Mesenchymal stem cell (in vitro differentiated cells and primary cell): ENCODE results near the gene SPATA20.

ENCODE experiments used
- DNase-seq: peaks from one replicate; pipeline ENCODE4 v3.0.0-alpha.2; 2013
- H2AFZ ChIP-seq: one replicate; pipeline ENCODE4 v1.6.1; 2013; ENCODE audit warnings: low read depth, mild to moderate bottlenecking, control low read depth, inconsistent platforms, low read length, moderate library complexity
- H2AK5ac ChIP-seq: 2 replicates; pipeline ENCODE4 v1.6.1; 2013; ENCODE audit warnings: low read length, moderate library complexity, mild to moderate bottlenecking, inconsistent platforms; ENCODE audit not compliant: severe bottlenecking
- H2BK120ac ChIP-seq: one replicate; pipeline ENCODE4 v1.6.1; 2013; ENCODE audit warnings: low read depth, mild to moderate bottlenecking, inconsistent platforms, low read length, moderate library complexity
- H2BK12ac ChIP-seq, 2 experiments: one replicate each; pipeline ENCODE4 v1.6.1; 2013; ENCODE audit warnings: inconsistent platforms in 2 of 2, low read length in 2 of 2, mild to moderate bottlenecking in 2 of 2, moderate library complexity in 2 of 2, control low read depth in 1 of 2
- H2BK15ac ChIP-seq: one replicate; pipeline ENCODE4 v1.6.1; 2013; ENCODE audit warnings: mild to moderate bottlenecking, low read depth, inconsistent platforms; ENCODE audit not compliant: poor library complexity, severe bottlenecking
- H2BK5ac ChIP-seq: 2 replicates; pipeline ENCODE4 v1.6.1; 2013; ENCODE audit warnings: low read depth, mild to moderate bottlenecking, low read length, control low read depth, inconsistent platforms; ENCODE audit not compliant: poor library complexity, severe bottlenecking
- H3K14ac ChIP-seq, 2 experiments: one replicate each; pipeline ENCODE4 v1.6.1; 2013; ENCODE audit warnings: inconsistent platforms in 2 of 2, low read length in 2 of 2, control low read depth in 1 of 2, mild to moderate bottlenecking in 1 of 2, moderate library complexity in 1 of 2
- H3K18ac ChIP-seq, 2 experiments: one replicate each; pipeline ENCODE4 v1.6.1; 2013; ENCODE audit warnings: inconsistent platforms in 2 of 2, low read length in 2 of 2, control low read depth in 1 of 2, low read depth in 1 of 2, mild to moderate bottlenecking in 1 of 2
- H3K23ac ChIP-seq, 2 experiments: one replicate each; pipeline ENCODE4 v1.6.1; 2013; ENCODE audit warnings: inconsistent platforms in 2 of 2, low read length in 2 of 2, mild to moderate bottlenecking in 2 of 2, moderate library complexity in 2 of 2, control low read depth in 1 of 2
- H3K27ac ChIP-seq: 2 replicates; pipeline ENCODE4 v1.5.1; 2013; ENCODE audit warnings: mild to moderate bottlenecking, moderate library complexity, low read length, control low read depth, inconsistent platforms; ENCODE audit not compliant: poor library complexity, severe bottlenecking
- H3K27me3 ChIP-seq, 2 experiments: 2 replicates each; pipeline versions ENCODE4 v1.6.1 to v1.7.0; 2013; ENCODE audit warnings: low read length in 2 of 2, mild to moderate bottlenecking in 2 of 2, moderate library complexity in 2 of 2, control low read depth in 1 of 2, inconsistent platforms in 1 of 2; ENCODE audit not compliant: control insufficient read depth in 1 of 2, insufficient read depth in 1 of 2
- H3K36me3 ChIP-seq, 2 experiments: 2 replicates each; pipeline versions ENCODE4 v1.6.1 to v1.7.0; 2013; ENCODE audit warnings: low read length in 2 of 2, control low read depth in 1 of 2, inconsistent platforms in 1 of 2, low read depth in 1 of 2, mild to moderate bottlenecking in 1 of 2; ENCODE audit not compliant: insufficient read depth in 2 of 2, control insufficient read depth in 1 of 2
- H3K4ac ChIP-seq, 2 experiments: one replicate each; pipeline ENCODE4 v1.6.1; 2013; ENCODE audit warnings: inconsistent platforms in 2 of 2, low read length in 2 of 2, mild to moderate bottlenecking in 2 of 2, moderate library complexity in 2 of 2, control low read depth in 1 of 2, low read depth in 1 of 2
- H3K4me1 ChIP-seq: 2 replicates; pipeline ENCODE4 v1.6.1; 2013; ENCODE audit warnings: low read depth, low read length, control low read depth; ENCODE audit not compliant: control insufficient read depth, insufficient read depth
- H3K4me2 ChIP-seq: 2 replicates; pipeline ENCODE4 v1.6.1; 2013; ENCODE audit warnings: low read length, mild to moderate bottlenecking, inconsistent platforms; ENCODE audit not compliant: poor library complexity, severe bottlenecking
- H3K4me3 ChIP-seq, 2 experiments: 2 replicates each; pipeline versions ENCODE4 v1.5.1 to v1.7.0; 2013; ENCODE audit warnings: low read length in 2 of 2, mild to moderate bottlenecking in 2 of 2, control low read depth in 1 of 2, low read depth in 1 of 2; ENCODE audit not compliant: insufficient read depth in 1 of 2
- H3K79me1 ChIP-seq: replicated peaks from 2 replicates; pipeline ENCODE4 v1.6.1; 2013; ENCODE audit warnings: mild to moderate bottlenecking, control low read depth, low read length, inconsistent platforms; ENCODE audit not compliant: poor library complexity, severe bottlenecking
- H3K9ac ChIP-seq: 2 replicates; pipeline ENCODE4 v1.7.0; 2013; ENCODE audit warnings: mild to moderate bottlenecking, low read length, moderate library complexity
- H3K9me3 ChIP-seq: 2 replicates; pipeline ENCODE4 v1.7.0; 2013; ENCODE audit warnings: mild to moderate bottlenecking, low read length; ENCODE audit not compliant: control insufficient read depth
- H4K8ac ChIP-seq: one replicate; pipeline ENCODE4 v1.6.1; 2013; ENCODE audit warnings: inconsistent platforms, mild to moderate bottlenecking, low read length, moderate library complexity
- H4K91ac ChIP-seq: one replicate; pipeline ENCODE4 v1.6.1; 2013; ENCODE audit warnings: mild to moderate bottlenecking, low read length, inconsistent platforms
- WGBS: methylation state at CpG from one replicate; pipeline ENCODE4 v1.1.7; 2013; ENCODE audit warnings: mixed read lengths; 5-methylcytosine and 5-hydroxymethylcytosine counted together

Gene SPATA20

GRCh38 chr17:50594892-50595291, 47.9 kb downstream of the SPATA20 start:
- Histone ChIP-seq H2BK12ac (no peak overlapping the region), H3K27ac (no peak overlapping the region), H3K4me1 (peaks cover 3% of the 10 kb centered on the region), H4K8ac (no peak overlapping the region), H3K27me3 (peaks cover 0 to 20% of the 10 kb centered on the region in 2 experiments), H3K9me3 (no peaks in the 10 kb centered on the region), H2BK120ac (no peak overlapping the region), H3K79me1 (no peaks in the 10 kb centered on the region), H2BK5ac (no peak overlapping the region), H3K18ac (no peak overlapping the region), H2AK5ac (no peak overlapping the region), H3K36me3 (no peaks in the 10 kb centered on the region), H3K4me2 (no peak overlapping the region), H3K9ac (no peak overlapping the region), H2BK15ac (no peak overlapping the region), H3K14ac (no peak overlapping the region), H3K4me3 (no peak overlapping the region), H3K23ac (no peak overlapping the region), H2AFZ (no peak overlapping the region), H3K4ac (no peak overlapping the region), H4K91ac (no peak overlapping the region)
- DNase-seq: no peak
- 93% methylated on average over 21 of the region's 21 CpGs for WGBS

GRCh38 chr17:50596191-50597037, 49.4 kb downstream of the SPATA20 start:
- no peak overlapping the region for H3K14ac ChIP-seq
- H3K4me1 ChIP-seq: peaks cover 3% of the 10 kb centered on the region
- H3K4me3 ChIP-seq: no peak overlapping the region
- no peak overlapping the region for H2BK12ac ChIP-seq
- no peak overlapping the region for H3K4ac ChIP-seq
- no peak overlapping the region for H3K9ac ChIP-seq
- H4K91ac ChIP-seq: peak overlapping the region; percentile 37
- peak; percentile 39 for DNase-seq
- H3K9me3 ChIP-seq: no peaks in the 10 kb centered on the region
- H3K4me2 ChIP-seq: no peak overlapping the region
- H3K27ac ChIP-seq: no peak overlapping the region
- H3K79me1 ChIP-seq: no peaks in the 10 kb centered on the region
- no peak overlapping the region for H2AK5ac ChIP-seq
- no peaks in the 10 kb centered on the region for H3K36me3 ChIP-seq
- 57% methylated on average over 34 of the region's 34 CpGs for WGBS
- H3K23ac ChIP-seq: no peak overlapping the region
- H2BK120ac ChIP-seq: no peak overlapping the region
- no peak overlapping the region for H2BK5ac ChIP-seq
- no peak overlapping the region for H2AFZ ChIP-seq
- H3K27me3 ChIP-seq: peaks cover 0 to 28% of the 10 kb centered on the region in 2 experiments
- no peak overlapping the region for H3K18ac ChIP-seq
- H2BK15ac ChIP-seq: no peak overlapping the region
- peak overlapping the region; percentile 62 for H4K8ac ChIP-seq

- Histone ChIP-seq H4K91ac (no peak overlapping the region), H3K27ac (no peak overlapping the region)
- 84% methylated on average over 4 of the region's 5 CpGs for WGBS
Observed at GRCh38 chr17:50598487-50598886, 51.5 kb downstream of the SPATA20 start.

GRCh38 chr17:50599606-50600005, 52.6 kb downstream of the SPATA20 start:
- no peak overlapping the region for H3K23ac ChIP-seq
- no peak overlapping the region for H4K8ac ChIP-seq
- H3K4me1 ChIP-seq: peaks cover 3% of the 10 kb centered on the region
- WGBS: 86% methylated on average over 15 of the region's 15 CpGs
- H3K18ac ChIP-seq: no peak overlapping the region
- H3K9ac ChIP-seq: no peak overlapping the region
- H2BK12ac ChIP-seq: no peak overlapping the region
- no peaks in the 10 kb centered on the region for H3K79me1 ChIP-seq
- no peak overlapping the region for H2AK5ac ChIP-seq
- no peak overlapping the region for H4K91ac ChIP-seq
- no peak overlapping the region for H3K27ac ChIP-seq
- no peak overlapping the region for H3K4ac ChIP-seq
- no peaks in the 10 kb centered on the region for H3K9me3 ChIP-seq
- H2BK120ac ChIP-seq: no peak overlapping the region
- no peak overlapping the region for H2AFZ ChIP-seq
- no peak overlapping the region for H3K4me3 ChIP-seq
- DNase-seq: no peak
- H2BK5ac ChIP-seq: no peak overlapping the region
- H3K14ac ChIP-seq: no peak overlapping the region
- no peak overlapping the region for H3K4me2 ChIP-seq
- H3K27me3 ChIP-seq: peaks cover 17 to 22% of the 10 kb centered on the region in 2 experiments
- no peak overlapping the region for H2BK15ac ChIP-seq
- H3K36me3 ChIP-seq: no peaks in the 10 kb centered on the region

More at GRCh38 chr17:50598487-50598886, 51.5 kb downstream of the SPATA20 start:
- no peak overlapping the region for H2AFZ ChIP-seq
- no peak overlapping the region for H2BK5ac ChIP-seq
- no peak for DNase-seq
- H4K8ac ChIP-seq: no peak overlapping the region
- H3K9ac ChIP-seq: no peak overlapping the region
- H3K23ac ChIP-seq: no peak overlapping the region
- no peak overlapping the region for H3K4me2 ChIP-seq
- H2AK5ac ChIP-seq: no peak overlapping the region
- no peaks in the 10 kb centered on the region for H3K9me3 ChIP-seq
- H3K36me3 ChIP-seq: no peaks in the 10 kb centered on the region
- no peak overlapping the region for H2BK120ac ChIP-seq
- no peak overlapping the region for H2BK15ac ChIP-seq
- peaks cover 1% of the 10 kb centered on the region for H3K4me1 ChIP-seq
- H3K4me3 ChIP-seq: no peak overlapping the region
- H3K27me3 ChIP-seq: peaks cover 14 to 22% of the 10 kb centered on the region in 2 experiments
- H3K79me1 ChIP-seq: no peaks in the 10 kb centered on the region
- H3K18ac ChIP-seq: no peak overlapping the region
- H3K14ac ChIP-seq: no peak overlapping the region
- H3K4ac ChIP-seq: no peak overlapping the region
- H2BK12ac ChIP-seq: no peak overlapping the region
